Activated CD4-positive, alpha-beta T cell treated with anti-CD3 and anti-CD28 coated beads, Interleukin-10, Interleukin-2, amounts not matched to agents 100 ng/mL and 50 ng/mL, durations not matched to agents 16 hours and 8 hours (primary cell): ENCODE data around the gene SWT1.

Experiments used
- DNase-seq: peaks from one replicate; pipeline ENCODE4 v3.0.0-alpha.2; 2020

The SWT1 gene

DNA sequence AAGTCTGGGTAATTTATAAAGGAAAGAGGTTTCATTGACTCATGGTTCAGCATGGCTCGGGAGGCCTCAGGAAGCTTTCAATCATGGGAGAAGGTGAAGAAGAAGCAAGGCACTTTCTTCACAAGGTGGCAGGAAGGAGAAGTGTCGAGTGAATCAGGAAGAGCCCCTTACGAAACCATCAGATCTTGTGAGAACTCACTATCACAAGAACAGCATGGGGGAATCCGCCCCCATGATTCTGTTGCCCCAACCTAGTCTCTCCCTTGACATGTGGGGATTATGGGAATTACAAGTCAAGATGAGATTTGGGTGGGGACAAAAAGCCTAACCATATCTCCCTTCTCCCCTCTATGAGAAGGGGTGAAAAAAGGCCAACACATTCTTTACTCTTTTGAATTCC, 171.3 kb downstream of the SWT1 start:
- DNase-seq: no peak

DNA sequence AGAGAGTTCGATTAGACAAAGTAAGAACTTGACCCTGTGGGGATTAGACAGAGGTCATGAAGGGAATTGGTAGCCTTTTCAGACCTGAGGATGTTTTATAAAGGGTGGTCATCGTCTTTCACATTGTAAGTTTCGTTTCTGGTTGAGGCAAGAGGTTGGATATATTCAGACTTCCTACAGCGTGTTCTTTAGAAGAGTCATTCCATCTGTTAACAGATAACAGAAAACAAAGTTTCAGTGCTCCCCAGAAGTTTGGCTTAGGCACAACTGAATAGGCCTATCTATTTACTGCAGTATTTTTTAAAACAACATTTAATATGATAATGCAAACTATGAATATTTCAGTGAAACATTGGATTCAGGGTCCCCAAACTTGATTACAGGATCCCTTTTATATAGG, 177.2 kb downstream of the SWT1 start:
- DNase-seq: no peak

DNA sequence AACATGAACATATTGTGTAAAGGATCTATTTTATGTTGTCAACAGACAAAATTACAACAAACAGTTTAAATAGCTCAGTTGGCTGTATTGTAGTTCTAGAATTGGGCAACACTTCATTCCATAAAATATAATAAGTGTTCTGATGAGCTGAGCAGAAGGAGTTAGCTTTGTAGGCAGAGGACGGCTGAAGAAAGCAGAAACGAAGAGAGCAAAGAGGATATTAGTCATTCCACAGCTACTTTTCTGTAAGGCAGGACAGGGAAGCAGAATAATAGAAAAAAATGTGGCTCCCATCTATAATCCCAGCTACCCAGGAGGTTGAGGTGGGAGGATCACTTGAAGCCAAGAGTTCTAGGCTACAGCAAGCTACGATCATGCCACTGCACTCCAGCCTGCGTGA, 180.3 kb downstream of the SWT1 start:
- no peak for DNase-seq

DNA sequence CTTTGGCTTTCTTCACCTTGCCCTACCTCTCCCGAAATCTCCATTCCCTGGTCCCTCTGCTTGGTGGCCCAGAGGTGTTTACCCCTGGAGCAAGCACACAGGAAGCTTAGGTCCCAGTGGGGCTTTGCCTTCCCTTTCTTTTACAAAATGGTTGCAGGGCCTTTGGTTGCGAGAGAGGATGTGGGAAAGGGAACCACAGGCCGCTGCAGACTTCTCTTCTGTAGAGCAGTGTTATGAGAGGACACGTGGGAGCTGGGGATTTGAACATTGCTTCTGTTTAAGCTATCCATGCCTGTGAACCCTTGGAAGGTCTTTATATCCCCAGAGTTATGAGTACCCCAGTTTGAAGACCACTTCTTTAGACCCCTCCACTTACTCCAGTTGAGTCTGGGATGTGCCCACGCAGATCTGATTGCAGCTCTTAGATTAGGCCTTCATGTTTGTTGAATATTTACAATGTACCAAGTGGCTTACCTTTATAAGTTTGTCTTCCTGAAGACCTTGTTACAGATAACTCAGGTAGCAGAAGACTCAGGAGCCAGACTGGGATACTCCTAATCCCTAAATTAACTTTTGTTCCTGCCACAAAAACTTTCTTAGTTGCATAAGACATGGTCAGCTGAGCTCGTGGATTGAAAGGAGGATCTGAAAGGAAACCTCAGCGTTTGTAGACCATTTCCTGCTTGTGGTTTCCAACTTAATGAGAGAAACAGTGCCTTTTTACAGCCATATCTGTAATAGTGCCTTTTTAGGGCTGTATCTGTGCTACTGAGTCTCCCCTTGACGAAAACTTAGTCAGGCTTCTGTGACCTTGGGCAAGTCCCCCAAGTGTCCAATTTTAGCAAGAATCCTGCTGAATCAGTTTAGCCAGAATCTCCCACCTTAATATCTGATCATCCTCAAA, 182.0 kb downstream of the SWT1 start:
- DNase-seq: peak; percentile 65

DNA sequence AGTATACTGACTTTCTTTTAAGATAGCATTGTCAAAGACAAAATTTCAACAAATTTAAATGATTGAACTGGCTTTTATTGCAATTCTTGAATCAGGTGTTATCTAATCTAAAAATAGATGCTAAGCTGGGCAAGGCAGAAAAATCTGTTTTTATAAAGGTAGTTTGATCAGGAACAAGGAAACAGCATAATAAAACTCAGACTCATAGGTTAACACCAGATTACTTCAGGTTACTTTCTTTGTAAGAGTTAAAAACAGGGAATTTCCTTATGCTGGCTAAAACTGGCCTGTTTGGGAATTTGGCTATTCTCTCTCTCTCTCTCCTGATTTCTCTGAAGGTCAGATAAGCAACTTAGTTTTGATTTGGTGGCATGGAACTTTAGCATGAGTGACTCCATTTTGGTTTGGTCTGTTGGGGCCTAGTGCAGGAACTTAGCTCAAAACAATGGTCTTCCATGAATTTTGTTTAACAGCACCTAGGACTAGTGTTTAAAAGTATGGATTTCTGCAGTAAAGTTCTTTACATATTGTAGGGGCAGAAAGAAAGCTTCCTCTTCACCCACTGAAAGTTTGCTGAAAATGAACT, 184.3 kb downstream of the SWT1 start:
- DNase-seq: no peak
